GM21423 (cell line): Measurements from ENCODE around the gene BCL2L2.

Experiments used
- ATAC-seq: cut with Tn5 transposase; IDR thresholded peaks from one replicate; pipeline ENCODE4 v1.9.1; 2021; ENCODE audit warnings: mild to moderate bottlenecking, moderate library complexity; ENCODE audit not compliant: unreplicated experiment

Gene BCL2L2

GRCh38 chr14:23299211-23299957, 7.2 kb upstream of the BCL2L2 start:
- no peak for ATAC-seq

DNA sequence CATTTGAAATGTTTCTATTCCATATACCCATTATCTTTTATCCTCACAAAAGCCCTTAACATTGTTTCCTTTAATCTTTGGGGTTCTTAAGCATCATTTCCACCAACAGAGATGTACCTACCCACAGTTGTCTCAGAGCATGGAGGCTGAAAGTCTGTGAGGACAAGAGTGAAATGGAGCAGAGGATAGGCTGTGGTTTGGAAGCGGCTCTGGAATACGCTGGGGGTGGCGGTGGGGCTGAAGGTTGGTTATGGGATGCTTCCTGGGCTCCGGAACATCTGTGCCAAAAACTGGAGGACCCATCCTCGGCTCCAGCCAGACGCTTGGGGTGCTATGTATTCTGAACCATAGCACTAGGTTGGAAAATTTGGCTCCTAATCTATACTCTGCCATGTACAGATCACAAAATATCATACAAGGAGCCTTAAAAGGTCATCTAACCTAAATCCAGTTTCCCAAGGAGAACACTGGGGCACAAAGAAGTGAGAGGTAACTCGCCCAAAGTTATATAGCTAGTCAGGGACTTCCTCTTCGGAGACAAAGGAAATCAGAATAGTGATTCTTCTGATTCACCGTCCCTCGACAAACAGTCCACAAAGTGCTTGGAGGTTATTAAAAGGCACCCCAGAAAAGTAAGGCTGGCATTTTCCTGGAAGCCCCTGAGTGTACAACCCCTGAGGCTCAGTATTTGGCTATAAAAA, 6.5 kb upstream of the BCL2L2 start:
- ATAC-seq: no peak

- no peak for ATAC-seq
Observed at GRCh38 chr14:23300687-23301223, 5.9 kb upstream of the BCL2L2 start.

- peak; percentile 72 for ATAC-seq
Observed at GRCh38 chr14:23301288-23301968, 5.2 kb upstream of the BCL2L2 start.

DNA sequence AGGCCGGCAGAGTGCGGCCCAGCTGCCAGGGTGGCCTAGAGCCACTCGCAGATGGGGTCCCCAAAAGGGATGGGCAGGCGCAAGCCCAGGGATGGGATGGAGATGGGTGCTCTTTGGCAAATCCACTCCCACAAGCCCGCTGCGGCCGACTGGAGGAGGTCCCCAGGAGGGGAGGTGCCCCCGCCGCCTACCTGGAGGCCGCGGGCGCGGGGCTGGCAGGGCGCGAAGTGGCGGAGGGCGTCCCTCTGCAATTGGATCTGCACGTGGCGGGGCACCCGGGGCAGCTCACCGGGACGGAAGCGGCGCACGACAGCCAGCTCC, 4.7 kb upstream of the BCL2L2 start:
- peak; percentile 6 for ATAC-seq

GRCh38 chr14:23302290-23303225, 4.1 kb upstream of the BCL2L2 start, which contains the start of gene PPP1R3E:
Gene PPP1R3E (minus strand): TSS chr14:23302859. CDS start chr14:23302576, 283 bp downstream.
- ATAC-seq: peak; percentile 29

DNA sequence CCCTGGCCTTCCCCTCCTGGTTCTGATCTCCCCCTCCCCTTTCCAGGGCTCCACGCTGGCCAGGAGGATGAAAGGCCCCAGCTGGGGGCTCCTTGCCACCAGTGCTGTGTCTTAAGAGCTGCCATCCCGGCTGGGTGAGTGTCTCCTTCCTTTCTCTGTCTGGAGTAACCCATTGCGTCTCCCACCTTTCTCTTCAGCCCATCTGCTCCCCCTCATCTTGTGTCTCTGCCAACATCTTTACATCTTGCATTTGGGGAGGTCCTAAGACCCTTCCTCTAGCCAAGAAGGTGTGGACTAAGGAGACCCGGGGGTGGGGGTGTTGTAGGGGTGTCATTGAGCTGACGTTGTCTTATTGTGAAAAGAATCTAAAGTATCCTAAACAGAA, 505 bp downstream of the BCL2L2 start:
- no peak for ATAC-seq

- ATAC-seq: no peak
Observed at GRCh38 chr14:23307687-23308644, 1.3 kb downstream of the BCL2L2 start.

- no peak for ATAC-seq
Observed at GRCh38 chr14:23308721-23309445, 2.2 kb downstream of the BCL2L2 start.

GRCh38 chr14:23310546-23310945, 3.9 kb downstream of the BCL2L2 start:
- no peak for ATAC-seq

GRCh38 chr14:23316300-23316699, 9.7 kb downstream of the BCL2L2 start:
- ATAC-seq: no peak

DNA sequence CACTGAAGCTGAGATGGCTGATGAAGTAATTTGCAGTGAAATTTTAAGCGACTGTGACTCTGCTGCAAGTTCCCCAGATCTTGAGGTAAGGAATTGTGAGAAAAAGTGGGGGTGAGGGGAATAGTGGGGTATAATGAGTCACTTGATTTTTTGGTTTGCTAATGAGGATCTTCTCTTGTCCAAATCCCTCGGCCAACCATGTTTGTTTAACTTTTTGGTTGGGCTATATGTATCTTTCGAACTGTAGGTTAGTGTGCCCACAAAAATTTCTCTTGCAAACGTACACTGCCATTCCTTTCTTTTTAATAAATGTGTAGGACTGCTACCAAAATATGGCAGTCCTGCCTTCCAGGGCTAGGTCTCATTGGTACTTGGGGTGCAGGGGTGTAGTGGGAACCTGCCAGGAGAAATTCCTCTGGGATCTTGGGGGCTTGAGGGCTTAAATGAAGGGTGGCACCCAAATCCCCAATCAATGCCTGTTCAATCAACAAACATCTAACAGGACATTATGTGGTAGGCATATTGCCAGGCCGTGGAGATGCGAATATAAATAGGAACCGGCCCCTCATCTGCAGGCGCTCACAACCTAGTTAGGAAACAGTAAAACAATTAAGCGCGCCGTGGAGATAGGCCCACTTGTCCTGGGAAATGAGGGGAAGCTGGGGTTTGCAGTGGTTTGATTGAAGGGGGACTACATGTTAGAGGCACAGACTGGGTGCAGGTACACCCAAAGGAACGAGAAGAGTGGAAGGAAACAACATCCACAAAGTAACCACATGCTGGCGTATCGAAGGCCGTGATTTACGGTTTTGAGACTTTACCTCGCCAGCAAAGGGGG, 13.3 kb downstream of the BCL2L2 start:
- ATAC-seq: no peak

DNA sequence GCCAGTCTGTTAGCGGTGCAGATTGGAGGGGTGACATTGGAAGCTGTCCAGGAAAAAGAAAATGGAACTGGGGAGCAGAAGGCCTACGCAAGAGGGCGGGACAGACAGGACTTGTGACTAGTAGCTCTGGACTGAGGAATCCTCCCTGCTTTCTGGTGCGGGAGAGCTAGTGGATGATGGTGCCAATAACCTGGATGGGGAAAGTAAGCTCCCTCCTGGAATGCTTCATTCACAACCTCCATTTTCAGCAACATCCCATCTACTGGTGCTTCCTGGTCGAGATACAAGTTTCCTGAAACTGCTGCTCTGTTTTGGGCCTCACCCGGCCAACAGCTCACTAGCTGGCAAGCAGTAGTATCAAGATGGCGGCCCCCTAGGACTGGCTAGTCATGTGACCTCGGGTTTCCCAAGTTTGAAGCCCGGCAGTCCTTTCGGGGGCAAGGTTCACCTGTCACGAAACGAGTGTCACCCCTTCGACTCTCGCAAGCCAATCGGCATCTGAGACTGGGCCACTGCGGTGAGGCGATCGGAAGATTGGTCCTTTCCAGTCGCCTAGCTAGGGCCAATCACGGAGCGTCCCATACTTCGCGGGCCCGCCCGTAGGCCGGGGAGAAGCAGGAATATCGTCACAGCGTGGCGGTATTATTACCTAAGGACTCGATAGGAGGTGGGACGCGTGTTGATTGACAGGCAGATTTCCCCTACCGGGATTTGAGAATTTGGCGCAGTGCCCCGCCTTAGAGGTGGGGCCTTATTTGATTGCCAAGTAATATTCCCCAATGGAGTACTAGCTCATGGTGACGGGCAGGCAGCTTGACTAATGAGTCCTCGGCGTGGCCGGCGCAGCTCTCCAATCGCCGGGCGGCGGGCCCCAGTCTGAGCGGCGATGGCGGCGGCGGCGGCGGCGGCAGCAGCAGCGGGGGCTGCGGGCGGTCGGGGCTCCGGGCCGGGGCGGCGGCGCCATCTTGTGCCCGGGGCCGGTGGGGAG, 14.2 kb downstream of the BCL2L2 start, which contains the start of gene PABPN1:
PABPN1 (plus strand) TSS at position 874 of the 988 bp plus-strand sequence; CDS start at position 887, 13 bp downstream.
- ATAC-seq: peak; percentile 88

DNA sequence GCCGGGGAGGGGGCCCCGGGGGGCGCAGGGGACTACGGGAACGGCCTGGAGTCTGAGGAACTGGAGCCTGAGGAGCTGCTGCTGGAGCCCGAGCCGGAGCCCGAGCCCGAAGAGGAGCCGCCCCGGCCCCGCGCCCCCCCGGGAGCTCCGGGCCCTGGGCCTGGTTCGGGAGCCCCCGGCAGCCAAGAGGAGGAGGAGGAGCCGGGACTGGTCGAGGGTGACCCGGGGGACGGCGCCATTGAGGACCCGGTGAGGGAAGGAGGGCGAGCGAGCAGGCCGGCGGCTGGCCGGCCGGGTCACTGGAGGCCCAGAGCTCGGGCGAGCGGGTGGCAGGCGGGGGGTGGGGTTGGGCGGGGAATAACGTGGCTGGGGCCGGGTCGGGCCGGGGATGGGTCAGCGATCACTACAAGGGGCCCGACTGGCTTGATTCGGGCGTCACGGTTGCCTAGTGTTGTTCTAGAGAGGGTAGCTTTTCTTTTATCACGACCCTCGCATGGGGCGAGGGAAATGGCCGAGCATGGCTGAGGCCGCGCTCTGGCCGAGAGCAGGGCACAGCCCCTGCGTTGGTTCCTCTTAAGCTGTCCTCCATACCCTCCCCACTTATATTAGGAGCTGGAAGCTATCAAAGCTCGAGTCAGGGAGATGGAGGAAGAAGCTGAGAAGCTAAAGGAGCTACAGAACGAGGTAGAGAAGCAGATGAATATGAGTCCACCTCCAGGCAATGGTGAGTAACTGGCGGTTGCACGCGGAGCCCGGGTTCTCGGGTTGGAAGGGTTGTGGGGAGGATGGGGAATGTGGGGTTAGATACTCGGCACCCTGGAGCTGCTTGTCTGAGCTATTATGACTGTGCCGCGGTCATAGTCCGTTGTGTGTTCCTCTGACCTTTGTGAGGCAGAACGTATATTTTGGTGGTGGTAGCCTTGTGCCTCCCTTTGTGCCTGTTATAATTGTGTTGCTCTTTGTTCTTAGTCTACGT, 15.2 kb downstream of the BCL2L2 start:
- ATAC-seq: peak; percentile 5
